Natural killer cell (primary cell): ENCODE results near the gene LRRC26. TPM values are rescaled to one million over a fixed set of nuclear protein-coding genes. Genes with fewer than 3 reads are reported as not detected.

Experiments used
- ATAC-seq, 3 donors: fragments of 150-1000 bp in 2 of 3; fragments of 200-7000 bp in 1 of 3; cut with Tn5 transposase; 1 replicate in 1 of 3; 2 replicates in 2 of 3; pipeline ENCODE4 v1.10.0; 2021; ENCODE audit warnings: mild to moderate bottlenecking in 2 of 3, moderate library complexity in 2 of 3
- DNase-seq, 2 donors: peaks; one replicate each; pipeline versions ENCODE4 v3.0.0 to v3.0.0-alpha.2; 2013 to 2021; ENCODE audit warnings: mixed read lengths in 1 of 2
- H3K27ac ChIP-seq: one replicate; pipeline ENCODE4 v1.5.1; 2013; ENCODE audit warnings: mild to moderate bottlenecking, low read length
- H3K27me3 ChIP-seq: one replicate; pipeline ENCODE4 v1.6.1; 2013; ENCODE audit warnings: low read length; ENCODE audit not compliant: control insufficient read depth, insufficient read depth
- H3K36me3 ChIP-seq: one replicate; pipeline ENCODE4 v1.6.1; 2013; ENCODE audit warnings: low read length; ENCODE audit not compliant: control insufficient read depth, insufficient read depth
- H3K4me1 ChIP-seq: one replicate; pipeline ENCODE4 v1.6.1; 2013; ENCODE audit warnings: low read length; ENCODE audit not compliant: control insufficient read depth, insufficient read depth
- H3K4me3 ChIP-seq: one replicate; pipeline ENCODE4 v1.5.1; 2013; ENCODE audit warnings: low read length
- H3K9me3 ChIP-seq: one replicate; pipeline ENCODE4 v1.6.1; 2013; ENCODE audit warnings: low read length; ENCODE audit not compliant: control insufficient read depth, insufficient read depth
- H3K27ac Mint-ChIP-seq, 2 donors: one replicate each; pipeline ENCODE4 v1.8.0; 2022; ENCODE audit warnings: mild to moderate bottlenecking in 2 of 2, mixed read lengths in 2 of 2, moderate library complexity in 1 of 2
- H3K27me3 Mint-ChIP-seq, 2 donors: one replicate each; pipeline ENCODE4 v1.8.0; 2022; ENCODE audit warnings: low read depth in 2 of 2, mixed read lengths in 2 of 2
- H3K36me3 Mint-ChIP-seq: one replicate; pipeline ENCODE4 v1.8.0; 2022; ENCODE audit warnings: mixed read lengths
- H3K4me1 Mint-ChIP-seq, 2 donors: one replicate each; pipeline ENCODE4 v1.8.0; 2022; ENCODE audit warnings: mixed read lengths in 2 of 2
- H3K4me3 Mint-ChIP-seq: one replicate; pipeline ENCODE4 v1.8.0; 2022; ENCODE audit warnings: mild to moderate bottlenecking, moderate library complexity, mixed read lengths
- H3K9me3 Mint-ChIP-seq, 2 donors: one replicate each; pipeline ENCODE4 v1.8.0; 2022; ENCODE audit warnings: mixed read lengths in 2 of 2
- CTCF ChIP-seq: fragments of 200-600 bp; IDR thresholded peaks from one replicate; pipeline ENCODE4 v1.8.0; 2022; ENCODE audit warnings: antibody characterized with exemption
- WGBS: methylation state at CpG from one replicate; pipeline ENCODE4 v1.1.7; 2013; ENCODE audit warnings: missing lambda C conversion rate; ENCODE audit not compliant: insufficient coverage; 5-methylcytosine and 5-hydroxymethylcytosine counted together
- intact Hi-C: fragments of 100-400 bp; cut with micrococcal nuclease; formaldehyde crosslinking; loops from one replicate; pipeline ENCODE4 v1.14.2; 2022
- total RNA-seq, 4 donors: library from RNA; stranded (reverse); fragments of 120-200 nt in 1 of 4; gene quantifications; one replicate each; pipeline versions ENCODE4 v1.2.3 to v1.2.4, GENCODE V29; 2013 to 2022

LRRC26 gene
- total RNA-seq, 3 donors from 2014 or later (not counting 1 experiment from before 2014, with no cell fraction given), result not detected

DNA sequence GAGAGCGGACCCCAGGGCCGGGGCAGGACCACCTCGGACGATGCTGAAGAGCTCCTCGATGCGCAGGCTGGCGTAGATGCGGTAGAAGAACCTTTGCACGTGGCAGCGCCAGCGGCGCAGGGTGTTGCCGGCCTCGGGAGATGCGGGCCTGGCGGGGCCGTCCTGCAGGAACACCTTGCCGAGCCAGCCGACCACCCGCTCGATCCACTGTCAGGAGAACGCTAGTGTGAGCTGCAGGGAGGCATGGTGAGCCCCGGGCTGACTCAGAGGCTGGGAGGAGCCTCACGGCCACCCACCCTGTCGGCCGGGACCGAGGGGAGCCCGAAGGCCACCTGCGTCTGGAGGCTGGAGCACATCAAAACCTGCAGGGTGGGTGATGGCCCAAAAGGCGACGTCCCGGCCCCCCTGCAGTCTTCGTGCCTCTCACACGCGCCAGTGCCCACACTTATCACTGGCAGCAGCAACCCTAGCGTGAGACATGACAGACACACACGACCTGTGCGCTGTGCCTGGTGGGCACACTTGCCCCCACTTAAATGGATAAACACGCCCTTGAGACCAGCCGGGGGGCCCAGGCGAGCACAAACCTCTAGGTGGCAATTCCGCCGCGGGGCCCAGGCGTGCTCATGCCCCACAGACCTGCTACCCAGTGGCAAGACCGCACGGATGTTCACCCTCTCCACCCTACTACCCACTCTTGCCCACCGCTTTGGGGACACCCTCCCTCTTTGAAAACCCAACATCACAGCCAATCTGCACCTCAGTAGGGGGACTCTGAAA is 15.2 kb upstream of the LRRC26 start:
- Mint-ChIP-seq H3K27ac (no peak overlapping the region), H3K36me3 (no peaks in the 10 kb centered on the region), H3K4me1 (peaks cover 20 to 36% of the 10 kb centered on the region in 2 donors), H3K27me3 (no peaks in the 10 kb centered on the region), H3K4me3 (no peak overlapping the region), H3K9me3 (no peaks in the 10 kb centered on the region)
- no peak for TF ChIP-seq CTCF
- no peak for ATAC-seq
- 95% methylated on average over 48 of the region's 48 CpGs for WGBS
- intact Hi-C loops, result no loop called here
- no peaks in the 10 kb centered on the region for H3K27me3 ChIP-seq
- H3K9me3 ChIP-seq, result no peaks in the 10 kb centered on the region
- H3K4me3 ChIP-seq, result no peak overlapping the region
- H3K36me3 ChIP-seq, result peaks cover 53% of the 10 kb centered on the region
- H3K4me1 ChIP-seq, result peaks cover 41% of the 10 kb centered on the region
- H3K27ac ChIP-seq, result no peak overlapping the region
- no peak for DNase-seq

DNA sequence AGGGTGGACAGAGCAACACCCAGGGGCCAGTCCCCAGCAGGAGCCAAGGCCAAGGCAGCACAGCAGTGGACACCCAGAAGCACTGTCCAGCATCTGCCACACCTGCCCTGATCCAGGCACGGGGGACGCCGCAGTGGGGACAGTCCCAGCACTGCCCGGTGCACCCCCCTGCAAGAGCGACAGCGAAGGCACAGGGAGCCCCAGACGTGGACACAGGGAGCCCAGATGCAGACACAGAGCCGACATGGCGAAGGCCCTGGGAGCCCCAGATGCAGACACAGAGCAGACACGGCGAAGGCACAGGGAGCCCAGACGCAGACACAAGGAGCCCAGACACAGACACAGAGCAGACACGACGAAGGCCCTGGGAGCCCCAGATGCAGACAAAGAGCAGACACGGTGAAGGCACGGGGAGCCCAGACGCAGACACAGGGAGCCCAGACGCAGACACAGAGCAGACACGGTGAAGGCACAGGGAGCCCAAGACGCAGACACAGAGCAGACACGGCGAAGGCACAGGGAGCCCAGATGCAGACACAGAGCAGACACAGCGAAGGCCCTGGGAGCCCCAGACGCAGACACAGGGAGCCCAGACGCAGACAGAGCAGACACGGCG is 14.2 kb upstream of the LRRC26 start:
- DNase-seq (no peak), ATAC-seq (no peak)
- TF ChIP-seq CTCF, result no peak
- Mint-ChIP-seq H3K27me3 (no peaks in the 10 kb centered on the region), H3K4me3 (peak overlapping the region; percentile 1), H3K27ac (peak overlapping the region; percentile 37 to 44), H3K36me3 (no peaks in the 10 kb centered on the region), H3K4me1 (peaks cover 17 to 30% of the 10 kb centered on the region in 2 donors), H3K9me3 (no peaks in the 10 kb centered on the region)
- 97% methylated on average over 27 of the region's 27 CpGs for WGBS
- Histone ChIP-seq H3K27ac (no peak overlapping the region), H3K27me3 (no peaks in the 10 kb centered on the region), H3K9me3 (no peaks in the 10 kb centered on the region), H3K4me3 (no peak overlapping the region), H3K36me3 (peaks cover 58% of the 10 kb centered on the region), H3K4me1 (peaks cover 31% of the 10 kb centered on the region)
- intact Hi-C loops, result no loop called here

DNA sequence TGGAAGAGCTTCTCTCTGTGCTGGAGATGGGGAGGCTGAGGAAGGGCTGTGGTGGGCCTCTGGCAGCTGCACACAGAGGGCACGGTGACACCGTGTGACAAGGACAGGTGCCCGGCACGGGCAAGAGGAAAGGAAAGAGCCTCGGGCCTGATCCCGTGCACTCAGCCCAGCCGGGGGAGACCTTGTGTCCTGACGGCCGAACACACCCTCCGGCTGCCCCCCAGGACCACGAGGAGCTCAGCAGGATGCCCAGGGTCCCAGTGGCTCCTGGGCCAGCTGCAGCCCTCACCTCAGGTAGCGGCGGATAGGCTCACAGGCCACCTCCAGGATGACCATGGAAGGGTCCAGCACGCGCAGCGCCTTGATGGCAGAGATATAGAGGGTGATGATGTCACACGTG is 13.0 kb upstream of the LRRC26 start:
- Mint-ChIP-seq H3K27ac (no peak overlapping the region), H3K27me3 (no peaks in the 10 kb centered on the region), H3K4me3 (no peak overlapping the region), H3K9me3 (no peaks in the 10 kb centered on the region), H3K36me3 (no peaks in the 10 kb centered on the region), H3K4me1 (peaks cover 14 to 20% of the 10 kb centered on the region in 2 donors)
- peaks cover 26% of the 10 kb centered on the region for H3K4me1 ChIP-seq
- DNase-seq, result no peak
- WGBS, result 98% methylated on average over 17 of the region's 17 CpGs
- no peak overlapping the region for H3K4me3 ChIP-seq
- intact Hi-C loops, result no loop called here
- no peaks in the 10 kb centered on the region for H3K9me3 ChIP-seq
- no peaks in the 10 kb centered on the region for H3K27me3 ChIP-seq
- H3K27ac ChIP-seq, result no peak overlapping the region
- peaks cover 70% of the 10 kb centered on the region for H3K36me3 ChIP-seq
- TF ChIP-seq CTCF, result no peak
- no peak for ATAC-seq
